ENCODE results near the gene GTF2F2. TPM values are rescaled to one million over a fixed set of nuclear protein-coding genes. Genes with fewer than 3 reads are reported as not detected.
A peak's percentile ranks its signal among the peaks of the same experiment; 100 is the strongest.
"Not testable (repeated sequence)": the region's sequence is repeated elsewhere in the genome, so short reads cannot be mapped to it uniquely, and the experiment has no call there.

GTF2F2 gene
- polyA plus RNA-seq, 2 of the 4 experiments (the other 2 are of a cell fraction), result 21.0 to 30.0 TPM

DNA sequence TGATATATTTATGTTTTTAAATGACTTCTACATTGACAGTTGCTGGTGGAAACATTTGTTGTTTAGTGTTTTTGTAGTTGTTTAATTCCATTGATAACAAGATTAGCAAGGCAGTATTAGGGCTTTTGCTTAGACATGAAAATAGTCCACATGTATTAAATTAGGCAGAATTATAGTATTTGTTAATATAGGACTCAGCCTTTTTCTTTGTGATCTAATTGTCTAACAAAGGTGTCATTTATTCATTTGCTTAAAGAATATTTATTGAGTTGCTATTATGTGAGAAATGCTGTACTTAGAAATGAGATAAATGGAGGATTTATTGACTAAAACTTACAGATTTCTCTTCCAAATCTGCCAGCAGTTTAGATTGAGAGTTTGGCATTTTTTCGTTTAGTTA is 122.2 kb downstream of the GTF2F2 start (continued):
- no peak for TF ChIP-seq HDAC2 (IDR thresholded peaks at IDR 0.05)
- no peak for TF ChIP-seq CHD2 (IDR thresholded peaks at IDR 0.05; ENCODE audit: low read length, partially characterized antibody)
- TF ChIP-seq BHLHE40 (IDR thresholded peaks at IDR 0.05; ENCODE audit: low read depth, low read length), result no peak
- TF ChIP-seq PHF8 (IDR thresholded peaks at IDR 0.05; ENCODE audit: borderline replicate concordance, low read depth), result no peak
- TF ChIP-seq RNF2 (IDR thresholded peaks at IDR 0.05; ENCODE audit: borderline replicate concordance, low read depth), result no peak
- TF ChIP-seq, protein P1, sequence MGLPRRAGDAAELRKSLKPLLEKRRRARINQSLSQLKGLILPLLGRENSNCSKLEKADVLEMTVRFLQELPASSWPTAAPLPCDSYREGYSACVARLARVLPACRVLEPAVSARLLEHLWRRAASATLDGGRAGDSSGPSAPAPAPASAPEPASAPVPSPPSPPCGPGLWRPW (IDR thresholded peaks at IDR 0.05), result no peak
- no peak for TF ChIP-seq KDM1A (IDR thresholded peaks at IDR 0.05; ENCODE audit: low read depth)
- no peak for TF ChIP-seq NFE2L2 (conservative IDR thresholded peaks at IDR 0.05; ENCODE audit: low read length)
- no peak for TF ChIP-seq MYC (IDR thresholded peaks at IDR 0.05; ENCODE audit: borderline replicate concordance, low read length)

DNA sequence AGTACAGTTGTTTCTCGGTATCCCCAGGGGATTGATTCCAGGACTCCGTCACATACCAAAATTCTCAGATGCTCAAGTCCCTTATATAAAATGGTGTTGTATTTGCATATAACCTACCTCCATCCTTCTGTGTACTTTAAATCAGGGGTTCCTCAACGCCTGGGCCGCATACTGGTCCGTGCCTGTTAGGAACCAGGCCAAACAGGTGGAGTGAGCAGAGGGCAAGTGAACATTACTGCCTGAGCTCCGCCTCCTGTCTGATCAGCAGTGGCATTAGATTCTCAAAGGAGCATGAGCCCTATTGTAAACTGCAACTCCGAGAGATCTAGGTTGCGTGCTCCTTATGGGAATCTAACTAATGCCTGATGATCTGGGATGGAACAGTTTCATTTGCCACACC is 122.8 kb downstream of the GTF2F2 start:
- DNase-seq (ENCODE audit: low read depth in 1 of 2, low spot score in 1 of 2) (no peak), FAIRE-seq (no peak), ATAC-seq (no peak)
- H3K4me1 ChIP-seq, result peaks cover 19% of the 10 kb centered on the region
- ChIA-PET POLR2A (no interaction called here), CTCF (no interaction called here)
- no peaks in the 10 kb centered on the region for H3K9me3 ChIP-seq
- H3K4me2 ChIP-seq, result no peak overlapping the region
- no peak for TF ChIP-seq BHLHE40 (IDR thresholded peaks at IDR 0.05; ENCODE audit: low read depth, low read length)
- no peak for TF ChIP-seq HEYL (CRISPR knock-in tag; IDR thresholded peaks at IDR 0.05)
- no peak for TF ChIP-seq ZSCAN20 (CRISPR knock-in tag; IDR thresholded peaks at IDR 0.05)
- TF ChIP-seq TP53 (CRISPR knock-in tag; IDR thresholded peaks at IDR 0.05), result no peak
- TF ChIP-seq HOXB13 (CRISPR knock-in tag; IDR thresholded peaks at IDR 0.05; ENCODE audit: low read depth), result no peak
- no peak for TF ChIP-seq NR3C1 (IDR thresholded peaks at IDR 0.05)
- no peak for TF ChIP-seq MAFK (IDR thresholded peaks at IDR 0.05; ENCODE audit: partially characterized antibody)
- 95% methylated on average over 8 of the region's 8 CpGs for WGBS (ENCODE audit: missing lambda C conversion rate)
- H3K4me3 ChIP-seq, result no peak overlapping the region
- H3K27ac ChIP-seq, result no peak overlapping the region

- ATAC-seq; POLR2A ChIA-PET; DNase-seq (ENCODE audit: low read depth in 1 of 2, low spot score in 1 of 2); H3K4me3 ChIP-seq; H3K27ac ChIP-seq; H3K9me3 ChIP-seq; H3K4me2 ChIP-seq; FAIRE-seq: not testable (repeated sequence)
- H3K4me1 ChIP-seq, result peaks cover 12% of the 10 kb centered on the region
- 95% methylated on average over 7 of the region's 7 CpGs for WGBS (ENCODE audit: missing lambda C conversion rate)
- CTCF ChIA-PET, result interaction anchor here (0.7 to 1.1 kb wide), 3 partner anchors 19 to 1309 kb away, joined by 3 read pairs; no protein-coding TSS in a partner anchor
These were observed 124.4 kb downstream of the GTF2F2 start for GRCh38 chr13:45244736-45245135.

GRCh38 chr13:45249662-45250061 is 129.4 kb downstream of the GTF2F2 start:
- 90% methylated on average over 3 of the region's 3 CpGs for WGBS (ENCODE audit: missing lambda C conversion rate)

GRCh38 chr13:45254396-45254795 is 134.1 kb downstream of the GTF2F2 start:
- H3K9me3 ChIP-seq, result no peaks in the 10 kb centered on the region
- POLR2A ChIA-PET, result no interaction called here
- no peak overlapping the region for H3K4me2 ChIP-seq
- no peak for ATAC-seq
- H3K4me1 ChIP-seq, result peaks cover 62% of the 10 kb centered on the region
- no peak for DNase-seq (ENCODE audit: low read depth in 1 of 2, low spot score in 1 of 2)
- WGBS (ENCODE audit: missing lambda C conversion rate), result 91% methylated on average over 2 of the region's 2 CpGs
- no peak overlapping the region for H3K4me3 ChIP-seq
- FAIRE-seq, result no peak
- CTCF ChIA-PET, result no interaction called here
- H3K27ac ChIP-seq, result peak overlapping the region in 1 of 2 experiments; percentile 84; a peak in 3 of 6 replicates
- TF ChIP-seq NR3C1 (IDR thresholded peaks at IDR 0.05) (no peak), BCL3 (IDR thresholded peaks at IDR 0.05) (no peak), NFE2L2 (conservative IDR thresholded peaks at IDR 0.05; ENCODE audit: low read length) (no peak)
- TF ChIP-seq, protein P1 (IDR thresholded peaks at IDR 0.05), result no peak

More at GRCh38 chr13:45249662-45250061, 129.4 kb downstream of the GTF2F2 start:
- ChIA-PET CTCF (interaction anchor here (0.7 kb wide), 1 partner anchor 31 kb away, joined by 3 read pairs; no protein-coding TSS in a partner anchor), POLR2A (no interaction called here)
- Histone ChIP-seq H3K4me3 (no peak overlapping the region), H3K4me1 (peaks cover 35% of the 10 kb centered on the region), H3K27ac (no peak overlapping the region), H3K4me2 (no peak overlapping the region), H3K9me3 (no peaks in the 10 kb centered on the region)
- FAIRE-seq, result no peak
- no peak for TF ChIP-seq JUNB (IDR thresholded peaks at IDR 0.05)
- no peak for TF ChIP-seq EHF (CRISPR knock-in tag; IDR thresholded peaks at IDR 0.05)
- TF ChIP-seq MYC (IDR thresholded peaks at IDR 0.05; ENCODE audit: borderline replicate concordance, low read length), result no peak
- TF ChIP-seq MAFK (IDR thresholded peaks at IDR 0.05; ENCODE audit: partially characterized antibody), result no peak
- DNase-seq (ENCODE audit: low read depth in 1 of 2, low spot score in 1 of 2), result no peak
- no peak for ATAC-seq

Data from A549 (cell line).